ENCODE results near the gene KPRP. TPM values are rescaled to one million over a fixed set of nuclear protein-coding genes. Genes with fewer than 3 reads are reported as not detected.

The KPRP gene
- total RNA-seq, 2 donors from 2014 or later = 0.57 TPM; not detected in 1

DNA sequence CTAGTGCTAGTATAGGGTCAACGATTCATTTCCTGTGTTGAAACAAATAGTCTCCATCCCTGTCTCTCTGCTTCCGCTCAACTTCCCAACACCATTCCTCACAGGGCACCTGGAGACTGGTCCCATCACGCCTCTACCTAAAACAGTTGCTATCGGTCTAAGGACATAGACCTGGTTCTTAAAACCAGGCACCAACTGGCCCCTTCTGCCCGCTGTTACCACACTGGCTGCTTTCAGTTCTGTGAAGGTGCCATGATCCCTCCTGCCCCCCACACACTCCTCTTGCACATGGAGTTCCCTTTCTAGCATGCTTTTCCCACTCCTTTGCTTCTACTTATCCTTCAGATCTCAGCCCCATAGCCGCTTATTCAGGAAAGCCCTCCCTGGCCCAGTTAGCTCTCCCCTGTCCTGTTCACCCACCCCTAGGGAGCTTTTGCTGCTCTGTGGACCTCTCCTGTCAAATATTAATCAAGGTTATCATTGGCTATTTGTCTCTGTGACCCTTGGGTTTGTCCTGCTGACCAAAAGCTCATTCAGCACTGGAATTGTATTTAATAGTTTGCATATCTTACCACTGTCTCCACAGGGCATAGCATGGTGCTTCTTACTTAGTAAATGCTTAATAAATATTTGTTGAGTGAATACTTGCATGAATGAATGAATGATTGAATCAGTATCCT is 11.9 kb upstream of the KPRP start:
- 84% methylated on average over 6 of the region's 6 CpGs for WGBS
- no peaks in the 10 kb centered on the region for H3K9me3 ChIP-seq
- TF ChIP-seq POLR2A (IDR thresholded peaks at IDR 0.05) (no peak), POLR2AphosphoS5 (IDR thresholded peaks at IDR 0.05) (no peak)
- TF ChIP-seq, protein P1, sequence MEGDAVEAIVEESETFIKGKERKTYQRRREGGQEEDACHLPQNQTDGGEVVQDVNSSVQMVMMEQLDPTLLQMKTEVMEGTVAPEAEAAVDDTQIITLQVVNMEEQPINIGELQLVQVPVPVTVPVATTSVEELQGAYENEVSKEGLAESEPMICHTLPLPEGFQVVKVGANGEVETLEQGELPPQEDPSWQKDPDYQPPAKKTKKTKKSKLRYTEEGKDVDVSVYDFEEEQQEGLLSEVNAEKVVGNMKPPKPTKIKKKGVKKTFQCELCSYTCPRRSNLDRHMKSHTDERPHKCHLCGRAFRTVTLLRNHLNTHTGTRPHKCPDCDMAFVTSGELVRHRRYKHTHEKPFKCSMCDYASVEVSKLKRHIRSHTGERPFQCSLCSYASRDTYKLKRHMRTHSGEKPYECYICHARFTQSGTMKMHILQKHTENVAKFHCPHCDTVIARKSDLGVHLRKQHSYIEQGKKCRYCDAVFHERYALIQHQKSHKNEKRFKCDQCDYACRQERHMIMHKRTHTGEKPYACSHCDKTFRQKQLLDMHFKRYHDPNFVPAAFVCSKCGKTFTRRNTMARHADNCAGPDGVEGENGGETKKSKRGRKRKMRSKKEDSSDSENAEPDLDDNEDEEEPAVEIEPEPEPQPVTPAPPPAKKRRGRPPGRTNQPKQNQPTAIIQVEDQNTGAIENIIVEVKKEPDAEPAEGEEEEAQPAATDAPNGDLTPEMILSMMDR (IDR thresholded peaks at IDR 0.05) = no peak
- no peaks in the 10 kb centered on the region for H3K27me3 ChIP-seq (replicated peaks; ENCODE audit: insufficient read depth)
- H3K36me3 ChIP-seq = no peaks in the 10 kb centered on the region
- H3K27ac ChIP-seq = no peak overlapping the region
- H3K4me1 ChIP-seq (replicated peaks) = no peaks in the 10 kb centered on the region
- intact Hi-C loops (cut with DNase I) = no loop called here
- no peak for DNase-seq (ENCODE audit: low spot score)
- H3K4me3 ChIP-seq = no peak overlapping the region

GRCh38 chr1:152747831-152748230 is 10.0 kb upstream of the KPRP start:
- no peaks in the 10 kb centered on the region for H3K36me3 ChIP-seq
- H3K4me1 ChIP-seq (replicated peaks) = no peaks in the 10 kb centered on the region
- TF ChIP-seq POLR2A (IDR thresholded peaks at IDR 0.05) (no peak), POLR2AphosphoS5 (IDR thresholded peaks at IDR 0.05) (no peak)
- TF ChIP-seq, protein P1 (IDR thresholded peaks at IDR 0.05) = no peak
- no peaks in the 10 kb centered on the region for H3K9me3 ChIP-seq
- DNase-seq (ENCODE audit: low spot score) = no peak
- no peaks in the 10 kb centered on the region for H3K27me3 ChIP-seq (replicated peaks; ENCODE audit: insufficient read depth)
- intact Hi-C loops (cut with DNase I) = no loop called here
- 49% methylated on average over 1 of the region's 1 CpG for WGBS
- H3K27ac ChIP-seq = no peak overlapping the region
- no peak overlapping the region for H3K4me3 ChIP-seq

DNA sequence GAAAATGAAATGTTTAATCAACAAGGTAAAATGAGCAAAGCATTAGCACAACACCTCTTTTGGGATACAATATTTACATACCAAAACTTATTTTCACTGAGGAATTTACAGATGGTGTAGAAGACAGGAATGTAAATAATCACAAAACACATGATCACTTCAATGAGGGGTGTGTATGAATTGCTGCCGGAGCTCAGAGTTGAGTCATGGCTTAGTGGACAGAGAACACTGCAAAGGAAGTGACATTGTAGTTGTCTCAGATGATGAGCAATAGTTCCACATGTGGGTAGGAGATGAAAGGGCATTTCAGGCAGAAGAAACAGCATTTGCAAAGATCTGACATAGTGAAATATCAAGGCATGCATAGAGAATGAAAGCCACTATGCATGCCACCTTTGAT is 5.6 kb upstream of the KPRP start:
- Histone ChIP-seq H3K4me1 (replicated peaks) (no peaks in the 10 kb centered on the region), H3K9me3 (no peaks in the 10 kb centered on the region), H3K27ac (no peak overlapping the region), H3K27me3 (replicated peaks; ENCODE audit: insufficient read depth) (no peaks in the 10 kb centered on the region), H3K36me3 (no peaks in the 10 kb centered on the region), H3K4me3 (no peak overlapping the region)
- no peak for TF ChIP-seq POLR2A (IDR thresholded peaks at IDR 0.05)
- no peak for TF ChIP-seq POLR2AphosphoS5 (IDR thresholded peaks at IDR 0.05)
- TF ChIP-seq, protein P1 (IDR thresholded peaks at IDR 0.05) = no peak
- 32% methylated on average over 1 of the region's 1 CpG for WGBS
- intact Hi-C loops (cut with DNase I) = no loop called here
- DNase-seq (ENCODE audit: low spot score) = no peak

DNA sequence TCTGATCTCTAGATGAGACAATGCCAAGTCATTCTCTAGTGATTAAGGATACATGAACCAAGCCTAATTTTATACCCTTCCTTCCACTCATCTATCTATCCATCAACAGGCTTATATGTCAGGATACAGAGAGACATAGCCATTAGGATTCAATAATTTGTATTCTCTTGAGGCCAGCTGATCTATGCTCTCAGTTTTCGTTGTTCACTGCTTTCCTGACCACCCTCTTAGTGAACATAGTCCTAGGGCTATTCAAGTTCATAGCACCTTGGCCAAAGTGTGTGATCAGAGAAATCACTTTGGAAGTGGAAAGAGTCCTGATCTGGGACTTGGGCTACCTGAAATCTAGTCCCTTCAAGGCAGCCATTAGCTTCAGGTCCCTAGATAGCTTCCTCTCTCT is 4.2 kb upstream of the KPRP start:
- WGBS = 14% methylated on average over 1 of the region's 1 CpG
- TF ChIP-seq POLR2A (IDR thresholded peaks at IDR 0.05) (no peak), POLR2AphosphoS5 (IDR thresholded peaks at IDR 0.05) (no peak)
- TF ChIP-seq, protein P1 (IDR thresholded peaks at IDR 0.05) = no peak
- DNase-seq (ENCODE audit: low spot score) = no peak
- Histone ChIP-seq H3K4me1 (replicated peaks) (no peaks in the 10 kb centered on the region), H3K9me3 (no peaks in the 10 kb centered on the region), H3K27ac (no peak overlapping the region), H3K36me3 (no peaks in the 10 kb centered on the region), H3K4me3 (no peak overlapping the region), H3K27me3 (replicated peaks; ENCODE audit: insufficient read depth) (no peaks in the 10 kb centered on the region)
- intact Hi-C loops (cut with DNase I) = no loop called here

DNA sequence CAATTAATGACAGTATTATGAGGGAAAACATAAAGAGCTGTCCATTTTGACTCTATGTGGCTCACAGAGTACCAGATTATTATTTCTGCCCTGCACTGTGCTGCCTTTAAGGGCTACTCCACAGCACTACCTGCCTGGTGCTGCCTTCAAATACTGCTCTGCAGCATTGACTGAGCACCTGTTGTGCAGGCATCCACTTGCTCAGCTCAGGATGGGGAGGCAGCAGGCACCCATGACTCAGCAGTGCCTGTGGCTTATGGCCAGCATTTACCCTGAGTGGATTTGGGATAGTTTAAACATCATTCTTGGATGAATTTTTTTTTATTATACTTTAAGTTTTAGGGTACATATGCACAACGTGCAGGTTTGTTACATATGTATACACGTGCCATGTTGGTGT is 953 bp upstream of the KPRP start:
- Histone ChIP-seq H3K4me3 (no peak overlapping the region), H3K9me3 (no peaks in the 10 kb centered on the region), H3K36me3 (no peaks in the 10 kb centered on the region), H3K27me3 (replicated peaks; ENCODE audit: insufficient read depth) (no peaks in the 10 kb centered on the region), H3K27ac (no peak overlapping the region), H3K4me1 (replicated peaks) (no peaks in the 10 kb centered on the region)
- WGBS = 71% methylated on average over 2 of the region's 2 CpGs
- DNase-seq (ENCODE audit: low spot score) = no peak
- intact Hi-C loops (cut with DNase I) = no loop called here
- TF ChIP-seq POLR2AphosphoS5 (IDR thresholded peaks at IDR 0.05) (no peak), POLR2A (IDR thresholded peaks at IDR 0.05) (no peak)
- TF ChIP-seq, protein P1 (IDR thresholded peaks at IDR 0.05) = no peak

Data from prostate gland (tissue), 2 donors.